K562 (cell line): ENCODE data around the gene HLF. TPM values are rescaled to one million over a fixed set of nuclear protein-coding genes. Genes with fewer than 3 reads are reported as not detected.
A peak's percentile ranks its signal among the peaks of the same experiment; 100 is the strongest.

ENCODE experiments used
- ATAC-seq: fragments of 200-7000 bp; cut with Tn5 transposase; 3 replicates; pipeline ENCODE4 v1.9.1; 2020; ENCODE audit warnings: moderate library complexity
- BruUV-seq: library from RNA; stranded (reverse); fragments of 400-500 nt; replicated peaks from 2 replicates; lab custom pipeline; 2021; lab: Mats Ljungman, UMichigan
- CTCF ChIA-PET: fragments of 300-600 bp; formaldehyde crosslinking; extraction: SDS; loops from one replicate; lab custom pipeline; 2021; ENCODE audit warnings: low intra/inter-chr PET ratio; lab: Yijun Ruan, JAX
- POLR2A ChIA-PET: fragments of 300-600, 350-650 bp; sonication (Branson Sonifier 250); formaldehyde crosslinking; extraction: SDS; loops from one replicate; lab custom pipeline; 2021; ENCODE audit warnings: antibody characterized with exemption, inconsistent platforms; lab: Yijun Ruan, JAX
- DNase-seq, 4 experiments: peaks; one replicate each; pipeline versions ENCODE4 v3.0.0 to v3.0.0-alpha.2; 2011 to 2018; ENCODE audit warnings: low spot score in 3 of 4, mixed read lengths in 3 of 4; ENCODE audit errors: extremely low read depth in 1 of 4
- FAIRE-seq: peaks from 2 replicates; lab custom pipeline; 2011; peaks lifted over from hg19 to GRCh38; lab: Jason Lieb, UNC
- H2AFZ ChIP-seq: 2 replicates; pipeline ENCODE4 v1.6.0; 2011; ENCODE audit warnings: low read depth, low read length, control low read depth, inconsistent platforms
- H3K27ac ChIP-seq: fragments of 200-600 bp; 3 replicates; pipeline ENCODE4 v1.8.0; 2011; ENCODE audit warnings: low read depth, mild to moderate bottlenecking, control low read depth, inconsistent platforms, low read length, moderate library complexity, mixed read lengths; ENCODE audit errors: extremely low read depth
- H3K27me3 ChIP-seq, 2 experiments: fragments of 300-600 bp in 1 of 2; 2 replicates in 1 of 2; 3 replicates in 1 of 2; pipeline versions ENCODE4 v1.6.0 to v1.8.0; 2011; ENCODE audit warnings: inconsistent platforms in 2 of 2, low read length in 2 of 2, mild to moderate bottlenecking in 1 of 2, mixed read lengths in 1 of 2, moderate library complexity in 1 of 2; ENCODE audit not compliant: control insufficient read depth in 2 of 2, insufficient read depth in 2 of 2
- H3K36me3 ChIP-seq: fragments of 300-600 bp; 3 replicates; pipeline ENCODE4 v1.8.0; 2011; ENCODE audit warnings: mild to moderate bottlenecking, low read length, inconsistent platforms; ENCODE audit not compliant: control insufficient read depth, insufficient read depth
- H3K4me1 ChIP-seq, 2 experiments: fragments of 200-600 bp in 1 of 2; replicated peaks in 1 of 2; 2 replicates in 1 of 2; 3 replicates in 1 of 2; pipeline versions ENCODE4 v1.5.1 to v1.8.0; 2011; ENCODE audit warnings: inconsistent platforms in 2 of 2, low read length in 2 of 2, mild to moderate bottlenecking in 1 of 2, mixed read lengths in 1 of 2, moderate library complexity in 1 of 2; ENCODE audit not compliant: control insufficient read depth in 2 of 2, insufficient read depth in 2 of 2
- H3K4me2 ChIP-seq: 2 replicates; pipeline ENCODE4 v1.6.1; 2011; ENCODE audit warnings: low read length, control low read depth, inconsistent platforms, mixed read lengths; ENCODE audit not compliant: insufficient read depth
- H3K4me3 ChIP-seq: fragments of 200-600 bp; sonication (generic), shearing (Covaris generic); 2 replicates; pipeline ENCODE4 v1.5.1; 2016; ENCODE audit warnings: control low read depth, inconsistent platforms
- H3K79me2 ChIP-seq: fragments of 200-600 bp; 3 replicates; pipeline ENCODE4 v1.8.0; 2011; ENCODE audit warnings: low read length, inconsistent platforms; ENCODE audit not compliant: control insufficient read depth, insufficient read depth
- H3K9ac ChIP-seq, 2 experiments: 2 replicates each; pipeline versions ENCODE4 v1.6.0 to v1.6.1; 2011; ENCODE audit warnings: low read depth in 2 of 2, low read length in 2 of 2, control low read depth in 1 of 2, inconsistent platforms in 1 of 2, mild to moderate bottlenecking in 1 of 2, mixed read lengths in 1 of 2; ENCODE audit not compliant: insufficient read depth in 1 of 2
- H3K9me1 ChIP-seq: one replicate; pipeline ENCODE4 v1.6.0; 2011; ENCODE audit warnings: inconsistent platforms, mild to moderate bottlenecking, low read length, moderate library complexity; ENCODE audit not compliant: control insufficient read depth, insufficient read depth
- H3K9me3 ChIP-seq: replicated peaks from 2 replicates; pipeline ENCODE4 v1.5.1; 2011; ENCODE audit warnings: low read depth, low read length, inconsistent platforms; ENCODE audit not compliant: control insufficient read depth, insufficient read depth
- H4K20me1 ChIP-seq: replicated peaks from 2 replicates; pipeline ENCODE4 v1.6.1; 2011; ENCODE audit warnings: low read length, inconsistent platforms, mixed read lengths; ENCODE audit not compliant: control insufficient read depth, insufficient read depth
- HES1 ChIP-seq: fragments of 450-650 bp; IDR thresholded peaks from 2 replicates; pipeline ENCODE4 v1.6.1; 2016; ENCODE audit warnings: low read depth, mild to moderate bottlenecking, moderate library complexity
- NFE2 ChIP-seq: IDR thresholded peaks from 2 replicates; pipeline ENCODE4 v1.6.1; 2014; ENCODE audit warnings: antibody characterized with exemption, low read depth
- PHF21A ChIP-seq: fragments of 450-650 bp; IDR thresholded peaks from 2 replicates; pipeline ENCODE4 v1.6.1; 2017; ENCODE audit warnings: low read depth, borderline replicate concordance
- POU5F1 ChIP-seq: fragments of 150-350 bp; IDR thresholded peaks from 2 replicates; pipeline ENCODE4 v1.6.1; 2014; ENCODE audit warnings: borderline replicate concordance, low read length, low read depth, mild to moderate bottlenecking; ENCODE audit not compliant: partially characterized antibody
- RAD51 ChIP-seq: fragments of 450-650 bp; IDR thresholded peaks from 2 replicates; pipeline ENCODE4 v1.7.1; 2016; ENCODE audit warnings: low read depth, mild to moderate bottlenecking, borderline replicate concordance
- XRCC3 ChIP-seq: fragments of 450-650 bp; IDR thresholded peaks from 2 replicates; pipeline ENCODE4 v1.6.1; 2017; ENCODE audit warnings: mild to moderate bottlenecking, moderate library complexity
- ZBTB11 ChIP-seq, 3 experiments: fragments of 200-800 bp in 1 of 3; fragments of 250-450 bp in 1 of 3; fragments of 450-650 bp in 1 of 3; sonication (Bioruptor Pico) in 1 of 3; sonication (Bioruptor generic) in 1 of 3; formaldehyde crosslinking in 1 of 3; IDR thresholded peaks; 2 replicates each; pipeline versions ENCODE4 v1.6.1 to v1.8.0; 2016 to 2022; ENCODE audit warnings: mild to moderate bottlenecking in 2 of 3, missing genetic modification characterization in 2 of 3, missing compliant biosample characterization in 1 of 3, moderate library complexity in 1 of 3
- WGBS: fragments of 100-300 bp; shearing (Covaris generic); methylation state at CpG from one replicate; pipeline ENCODE4 v1.1.6; 2016; ENCODE audit warnings: low coverage, mixed read lengths; ENCODE audit not compliant: insufficient coverage; ENCODE audit errors: missing lambda C conversion rate; 5-methylcytosine and 5-hydroxymethylcytosine counted together
- in situ Hi-C: fragments of 300-500 bp; cut with MboI; formaldehyde crosslinking; loops from 4 replicates; pipeline ENCODE4 v1.15.0; 2018; ENCODE audit warnings: inconsistent platforms, mixed read lengths
- intact Hi-C: fragments of 100-400 bp; cut with micrococcal nuclease; formaldehyde crosslinking; loops from 2 replicates; pipeline ENCODE4 v1.14.2; 2022
- polyA plus RNA-seq, 8 experiments: library from polyadenylated mRNA; depleted of rRNA in 4 of 8; stranded (reverse) in 5 of 8; unstranded in 3 of 8; fragments of >200 nt; fragmentation: Nextera tagmentation in 2 of 8; fragmentation: Illumina TruSeq in 1 of 8; extraction: Ambion mirVana in 2 of 8; extraction: Trizol in 1 of 8; gene quantifications; 2 replicates each; pipeline versions ENCODE4 v1.2.1 to v1.2.3, GENCODE V29; 2011 to 2014; ENCODE audit warnings: inconsistent platforms in 1 of 8, missing spikeins in 1 of 8
- total RNA-seq, 7 experiments: library from RNA; depleted of rRNA in 6 of 7; stranded (reverse); fragments of >200 nt in 6 of 7; fragmentation: Illumina TruSeq in 2 of 7; extraction: Trizol in 2 of 7; gene quantifications; 2 replicates each; pipeline versions ENCODE4 v1.2.1 to v1.2.3, GENCODE V29; 2011 to 2021; ENCODE audit warnings: low replicate concordance in 1 of 7

Gene HLF
- total and polyA plus RNA-seq, 9 of the 15 experiments (the other 6 are each of a cell fraction or from before 2014, with no cell fraction given) = 0.03 to 0.24 (median 0.09) TPM

DNA sequence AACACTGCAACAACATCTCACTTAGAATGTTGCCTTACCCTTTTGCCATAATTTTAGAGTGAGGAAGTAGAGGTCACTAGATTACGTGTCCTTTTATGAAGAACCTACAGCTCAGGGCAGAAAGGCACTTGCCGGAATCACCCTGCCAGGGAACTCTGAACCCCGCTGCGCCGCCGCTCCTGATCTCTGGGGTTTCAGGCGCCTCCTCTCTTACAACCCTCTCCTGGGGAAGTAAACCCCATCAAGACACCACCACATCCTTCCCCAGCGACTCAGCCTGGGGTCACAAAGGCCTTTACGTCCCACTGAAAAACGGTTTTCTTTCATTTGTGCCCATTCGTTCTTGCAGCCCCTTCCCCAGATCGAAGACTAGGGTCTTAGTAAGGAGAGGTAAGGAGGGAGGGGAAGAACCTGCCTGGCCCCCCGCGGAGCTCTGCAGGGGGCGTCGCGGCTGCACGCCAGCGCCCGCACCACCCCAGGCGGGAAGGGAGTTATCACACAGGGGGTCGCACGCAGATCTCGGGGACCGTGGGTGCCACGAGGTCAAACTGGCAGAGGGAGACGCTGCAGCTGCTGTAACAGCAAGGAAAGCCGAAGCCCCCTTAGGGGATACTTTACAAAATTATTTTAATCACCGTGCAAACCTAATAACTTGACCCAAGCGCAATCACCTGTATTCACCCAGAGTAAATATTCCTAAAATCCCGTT is 1.0 kb upstream of the HLF start:
- intact Hi-C loops = loop anchor here (1.0 kb wide), 1 partner anchor 25 kb away; no protein-coding TSS in a partner anchor

More for the DNA sequence above, 1.0 kb upstream of the HLF start:
- ATAC-seq (no peak), FAIRE-seq (no peak), DNase-seq (no peak)
- Histone ChIP-seq H2AFZ (peak overlapping the region; percentile 64; the same call in 1 of the 2 replicates), H4K20me1 (no peaks in the 10 kb centered on the region), H3K4me1 (peaks cover 0 to 24% of the 10 kb centered on the region in 2 experiments; a peak in 2 of 5 replicates), H3K4me2 (peak overlapping the region; percentile 5; the same call in 1 of the 2 replicates), H3K79me2 (no peaks in the 10 kb centered on the region), H3K9me3 (no peaks in the 10 kb centered on the region; the same call in 1 of the 2 replicates), H3K36me3 (no peaks in the 10 kb centered on the region), H3K4me3 (no peak overlapping the region), H3K27me3 (peaks cover 16% of the 10 kb centered on the region in 2 experiments), H3K27ac (no peak overlapping the region), H3K9ac (peak overlapping the region in 1 of 2 experiments; percentile 65; a peak in 1 of 4 replicates), H3K9me1 (no peaks in the 10 kb centered on the region)
- CTCF ChIA-PET = no interaction called here
- WGBS = 31% methylated on average over 29 of the region's 31 CpGs
- POLR2A ChIA-PET = no interaction called here
- TF ChIP-seq HES1 (no peak), POU5F1 (no peak), ZBTB11 (CRISPR knock-in tag; IDR thresholded peaks at IDR 0.05) (no peak), RAD51 (no peak), PHF21A (no peak), NFE2 (no peak), XRCC3 (no peak)
- in situ Hi-C loops = no loop called here
- BruUV-seq = no TSS peak
